SU-DHL-6 (cell line): ENCODE measurements around the gene ZBP1.

ENCODE experiments used
- EZH2phosphoT487 ChIP-seq: fragments of 200-600 bp; sonication (generic), shearing (Covaris generic); conservative IDR thresholded peaks from 2 replicates; pipeline ENCODE4 v1.6.1; 2018; ENCODE audit warnings: mild to moderate bottlenecking, antibody characterized with exemption, low read length, moderate library complexity, mixed read lengths
- TF ChIP-seq, protein P1 (sequence below): fragments of 200-600 bp; sonication (generic); IDR thresholded peaks from one replicate; pipeline ENCODE4 v1.5.1; 2017; ENCODE audit warnings: antibody characterized with exemption, mild to moderate bottlenecking, low read length, moderate library complexity; ENCODE audit not compliant: insufficient read depth, poor library complexity, severe bottlenecking

DNA sequence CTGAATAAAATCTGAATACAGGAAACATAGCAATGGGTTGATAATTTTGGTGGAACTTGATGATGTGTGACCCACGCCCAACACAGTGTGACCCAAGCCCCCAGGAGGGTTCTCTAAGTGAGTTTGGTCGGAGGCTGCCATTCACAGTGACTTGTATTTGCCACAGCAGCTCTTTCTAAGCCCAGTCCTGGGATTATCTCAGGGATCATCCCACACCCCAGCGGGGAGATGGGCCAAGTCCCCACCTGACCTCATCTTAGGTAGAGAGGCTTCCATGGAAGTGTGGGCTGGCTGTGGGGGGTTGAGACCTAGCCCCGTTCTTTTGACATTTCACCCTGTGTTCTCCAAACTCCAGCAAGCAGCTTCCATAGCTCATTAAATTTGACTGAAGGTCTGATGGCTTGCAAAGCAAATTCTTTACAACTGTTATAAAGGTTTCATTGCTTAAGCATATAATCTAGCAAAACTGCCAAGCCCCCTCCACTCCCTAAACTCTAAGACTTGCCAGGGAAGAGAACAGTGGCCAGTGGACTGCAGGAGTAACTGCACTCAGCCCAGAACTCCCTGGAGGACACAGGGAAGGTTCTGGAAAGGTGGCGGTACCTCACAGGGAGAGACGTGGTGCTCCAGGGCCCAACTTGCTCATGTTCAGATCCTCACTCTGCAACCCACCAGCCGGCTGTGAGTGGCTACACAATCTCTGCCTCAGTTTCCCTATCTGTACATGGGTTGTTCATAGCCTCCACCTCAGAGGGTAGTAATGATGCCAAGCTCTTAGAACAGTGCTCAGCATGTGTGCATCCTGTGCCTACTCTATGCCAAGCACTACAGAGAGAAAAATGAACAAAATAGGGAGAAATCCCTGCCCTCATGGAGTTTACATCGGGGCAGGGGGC is 60.3 kb downstream of the ZBP1 start:
- TF ChIP-seq, protein P1, sequence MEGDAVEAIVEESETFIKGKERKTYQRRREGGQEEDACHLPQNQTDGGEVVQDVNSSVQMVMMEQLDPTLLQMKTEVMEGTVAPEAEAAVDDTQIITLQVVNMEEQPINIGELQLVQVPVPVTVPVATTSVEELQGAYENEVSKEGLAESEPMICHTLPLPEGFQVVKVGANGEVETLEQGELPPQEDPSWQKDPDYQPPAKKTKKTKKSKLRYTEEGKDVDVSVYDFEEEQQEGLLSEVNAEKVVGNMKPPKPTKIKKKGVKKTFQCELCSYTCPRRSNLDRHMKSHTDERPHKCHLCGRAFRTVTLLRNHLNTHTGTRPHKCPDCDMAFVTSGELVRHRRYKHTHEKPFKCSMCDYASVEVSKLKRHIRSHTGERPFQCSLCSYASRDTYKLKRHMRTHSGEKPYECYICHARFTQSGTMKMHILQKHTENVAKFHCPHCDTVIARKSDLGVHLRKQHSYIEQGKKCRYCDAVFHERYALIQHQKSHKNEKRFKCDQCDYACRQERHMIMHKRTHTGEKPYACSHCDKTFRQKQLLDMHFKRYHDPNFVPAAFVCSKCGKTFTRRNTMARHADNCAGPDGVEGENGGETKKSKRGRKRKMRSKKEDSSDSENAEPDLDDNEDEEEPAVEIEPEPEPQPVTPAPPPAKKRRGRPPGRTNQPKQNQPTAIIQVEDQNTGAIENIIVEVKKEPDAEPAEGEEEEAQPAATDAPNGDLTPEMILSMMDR = no peak
- no peak for TF ChIP-seq EZH2phosphoT487
